ENCODE data around the gene GNAS.

Gene GNAS

GRCh38 chr20:58829531-58829941, 23.0 kb upstream of the GNAS start:
- Histone ChIP-seq H3K27me3 (ENCODE audit: control insufficient read depth in 1 of 2, insufficient read depth in 2 of 2, low read length in 2 of 2) (no peaks in the 10 kb centered on the region), H3K9me3 (ENCODE audit: low read length) (no peaks in the 10 kb centered on the region), H3K4me1 (ENCODE audit: insufficient read depth, low read length) (peaks cover 12% of the 10 kb centered on the region), H3K9ac (ENCODE audit: low read length) (no peak overlapping the region), H3K27ac (ENCODE audit: low read depth, low read length) (no peak overlapping the region), H3K36me3 (ENCODE audit: insufficient read depth, low read length) (no peaks in the 10 kb centered on the region), H3K4me3 (ENCODE audit: low read depth in 1 of 2, low read length in 2 of 2) (peak overlapping the region in 1 of 2 donors; percentile 6)

DNA sequence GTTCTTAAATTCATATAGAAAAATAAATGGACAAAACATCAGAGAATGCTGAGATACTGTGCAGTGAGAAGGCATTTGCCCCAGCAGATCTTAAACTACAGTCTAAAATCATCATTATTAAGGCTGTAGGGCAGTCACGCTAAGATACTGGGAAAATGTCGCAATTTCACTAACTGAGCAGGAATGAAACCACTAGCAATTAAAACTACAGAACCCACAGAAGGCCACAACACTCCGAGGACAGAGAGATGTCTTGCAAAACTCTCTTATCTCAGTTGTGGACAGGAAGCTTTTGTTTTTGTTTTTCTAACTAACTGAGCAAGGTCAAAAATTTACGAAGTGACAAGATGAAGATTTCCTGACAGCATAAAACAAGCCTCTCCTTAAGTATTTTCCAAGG, 20.1 kb upstream of the GNAS start:
- no peak overlapping the region for H3K27ac ChIP-seq (ENCODE audit: low read depth, low read length)
- H3K9ac ChIP-seq (ENCODE audit: low read length), result no peak overlapping the region
- H3K9me3 ChIP-seq (ENCODE audit: low read length), result no peaks in the 10 kb centered on the region
- H3K36me3 ChIP-seq (ENCODE audit: insufficient read depth, low read length), result no peaks in the 10 kb centered on the region
- no peak overlapping the region for H3K4me3 ChIP-seq (ENCODE audit: low read depth in 1 of 2, low read length in 2 of 2)
- peaks cover 12% of the 10 kb centered on the region for H3K4me1 ChIP-seq (ENCODE audit: insufficient read depth, low read length)
- H3K27me3 ChIP-seq (ENCODE audit: control insufficient read depth in 1 of 2, insufficient read depth in 2 of 2, low read length in 2 of 2), result no peaks in the 10 kb centered on the region

DNA sequence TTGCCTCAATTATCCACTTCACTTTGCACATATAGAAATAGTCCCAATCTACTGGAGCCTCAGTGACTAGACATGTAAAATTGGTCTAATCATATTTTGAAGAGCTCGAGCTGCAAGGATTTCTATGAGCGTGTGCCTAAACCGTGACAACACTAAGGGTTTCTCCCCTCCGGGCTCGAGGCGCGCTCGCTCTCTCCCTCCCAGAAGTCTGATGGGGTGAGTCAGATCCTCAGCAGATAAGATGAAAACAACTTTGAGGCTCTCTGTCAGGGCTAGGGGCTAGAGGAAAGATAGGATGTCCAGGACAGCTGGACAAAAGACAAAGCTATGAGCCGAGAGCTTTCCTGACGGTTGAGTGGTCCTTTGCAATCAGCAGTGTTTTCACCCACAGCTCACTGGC, 18.6 kb upstream of the GNAS start:
- Histone ChIP-seq H3K9me3 (ENCODE audit: low read length) (no peaks in the 10 kb centered on the region), H3K4me3 (ENCODE audit: low read depth in 1 of 2, low read length in 2 of 2) (no peak overlapping the region), H3K27ac (ENCODE audit: low read depth, low read length) (no peak overlapping the region), H3K27me3 (ENCODE audit: control insufficient read depth in 1 of 2, insufficient read depth in 2 of 2, low read length in 2 of 2) (no peaks in the 10 kb centered on the region), H3K4me1 (ENCODE audit: insufficient read depth, low read length) (peaks cover 12% of the 10 kb centered on the region), H3K36me3 (ENCODE audit: insufficient read depth, low read length) (no peaks in the 10 kb centered on the region), H3K9ac (ENCODE audit: low read length) (no peak overlapping the region)

DNA sequence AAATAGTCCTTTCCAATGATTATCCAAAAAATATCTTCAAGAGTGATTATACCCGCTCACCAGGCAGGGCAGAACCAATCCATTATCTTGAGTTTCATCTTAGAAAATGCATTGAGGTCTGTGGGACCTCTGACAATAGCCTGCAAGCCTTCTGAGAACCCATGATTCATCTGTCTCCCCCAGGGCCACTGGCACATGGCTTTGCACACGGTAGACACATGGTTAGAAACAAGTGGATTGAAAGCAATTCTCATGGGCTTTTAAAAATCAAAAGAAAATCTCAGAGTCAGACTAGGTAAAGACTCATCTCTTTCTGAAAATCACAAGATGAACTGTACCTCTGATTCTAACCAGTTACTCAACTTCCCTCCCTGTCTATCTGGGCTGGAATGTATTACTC, 17.3 kb upstream of the GNAS start:
- H3K27me3 ChIP-seq (ENCODE audit: control insufficient read depth in 1 of 2, insufficient read depth in 2 of 2, low read length in 2 of 2), result peaks cover 0 to 6% of the 10 kb centered on the region in 2 donors
- no peak overlapping the region for H3K27ac ChIP-seq (ENCODE audit: low read depth, low read length)
- no peak overlapping the region for H3K4me3 ChIP-seq (ENCODE audit: low read depth in 1 of 2, low read length in 2 of 2)
- H3K4me1 ChIP-seq (ENCODE audit: insufficient read depth, low read length), result no peaks in the 10 kb centered on the region
- H3K9me3 ChIP-seq (ENCODE audit: low read length), result no peaks in the 10 kb centered on the region
- no peak overlapping the region for H3K9ac ChIP-seq (ENCODE audit: low read length)
- H3K36me3 ChIP-seq (ENCODE audit: insufficient read depth, low read length), result no peaks in the 10 kb centered on the region

DNA sequence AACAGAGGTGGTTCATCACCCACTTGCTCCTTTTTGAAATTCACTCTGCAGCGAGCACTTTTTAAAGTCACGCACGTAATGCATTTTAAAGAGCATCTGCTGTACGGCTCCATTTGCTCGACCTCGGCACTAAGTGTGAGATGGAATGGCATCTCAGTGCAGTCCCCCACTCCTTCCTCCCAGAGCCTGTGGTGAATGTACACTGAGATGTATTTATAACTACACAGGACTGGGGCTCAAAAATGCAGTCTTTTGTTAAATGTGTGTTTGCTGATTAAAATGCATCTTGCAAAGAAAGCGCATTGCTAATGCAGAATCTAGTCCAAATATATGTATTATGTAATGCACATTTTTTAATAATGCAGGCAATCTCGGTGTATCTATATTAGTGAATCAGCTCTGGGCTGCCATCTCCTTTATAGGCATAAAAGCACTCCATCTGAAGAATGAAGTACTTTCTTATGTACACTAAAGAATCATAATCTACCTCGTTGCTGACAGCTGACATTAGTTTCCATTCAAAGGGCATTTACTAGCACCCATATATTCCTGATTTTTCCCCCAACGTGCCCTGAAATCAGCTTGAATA, 15.8 kb upstream of the GNAS start:
- Histone ChIP-seq H3K27ac (ENCODE audit: low read depth, low read length) (no peak overlapping the region), H3K9me3 (ENCODE audit: low read length) (no peaks in the 10 kb centered on the region), H3K4me3 (ENCODE audit: low read depth in 1 of 2, low read length in 2 of 2) (no peak overlapping the region), H3K9ac (ENCODE audit: low read length) (no peak overlapping the region), H3K36me3 (ENCODE audit: insufficient read depth, low read length) (no peaks in the 10 kb centered on the region), H3K27me3 (ENCODE audit: control insufficient read depth in 1 of 2, insufficient read depth in 2 of 2, low read length in 2 of 2) (peaks cover 0 to 14% of the 10 kb centered on the region in 2 donors), H3K4me1 (ENCODE audit: insufficient read depth, low read length) (no peaks in the 10 kb centered on the region)

DNA sequence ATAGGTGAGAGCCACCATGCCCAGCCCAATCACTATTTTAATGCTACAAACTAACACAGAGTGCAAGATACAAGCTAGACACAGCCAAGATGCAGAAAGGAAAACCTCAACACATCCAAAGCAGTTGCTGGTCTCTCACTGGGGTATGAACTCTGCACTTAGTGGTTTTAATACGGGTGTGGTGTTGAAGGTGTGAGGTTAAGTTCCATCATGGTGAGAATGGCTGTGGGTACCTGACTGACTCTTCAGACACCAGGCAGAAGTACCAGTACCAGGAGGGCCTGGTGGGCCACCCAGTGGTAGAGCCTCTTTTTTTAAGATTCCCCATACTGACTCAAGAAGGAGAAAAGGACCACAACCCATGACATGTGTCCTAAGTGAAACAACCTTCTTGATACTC, 14.8 kb upstream of the GNAS start:
- H3K9me3 ChIP-seq (ENCODE audit: low read length), result no peaks in the 10 kb centered on the region
- no peaks in the 10 kb centered on the region for H3K4me1 ChIP-seq (ENCODE audit: insufficient read depth, low read length)
- peaks cover 0 to 14% of the 10 kb centered on the region in 2 donors for H3K27me3 ChIP-seq (ENCODE audit: control insufficient read depth in 1 of 2, insufficient read depth in 2 of 2, low read length in 2 of 2)
- H3K4me3 ChIP-seq (ENCODE audit: low read depth in 1 of 2, low read length in 2 of 2), result no peak overlapping the region
- H3K9ac ChIP-seq (ENCODE audit: low read length), result no peak overlapping the region
- H3K36me3 ChIP-seq (ENCODE audit: insufficient read depth, low read length), result no peaks in the 10 kb centered on the region
- no peak overlapping the region for H3K27ac ChIP-seq (ENCODE audit: low read depth, low read length)

DNA sequence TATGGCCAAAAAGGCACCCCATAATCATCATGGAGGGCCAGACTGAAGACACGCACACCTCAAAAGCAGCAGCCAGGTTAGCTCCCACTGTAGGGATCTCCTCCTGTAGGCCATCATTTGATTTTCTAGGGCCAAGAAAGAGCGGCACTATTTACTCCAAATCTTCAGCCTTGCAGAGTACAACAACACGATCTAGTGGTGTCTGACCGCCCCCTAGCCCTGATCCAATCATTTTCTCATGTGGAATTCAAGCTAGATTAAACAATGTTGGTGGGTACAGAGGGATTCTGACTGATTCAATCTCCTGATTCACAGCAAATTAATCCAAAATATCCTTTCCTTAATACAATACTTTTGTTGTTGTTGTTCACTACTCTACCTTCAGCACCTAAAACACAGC, 14.3 kb upstream of the GNAS start:
- Histone ChIP-seq H3K9me3 (ENCODE audit: low read length) (no peaks in the 10 kb centered on the region), H3K4me1 (ENCODE audit: insufficient read depth, low read length) (no peaks in the 10 kb centered on the region), H3K27ac (ENCODE audit: low read depth, low read length) (no peak overlapping the region), H3K27me3 (ENCODE audit: control insufficient read depth in 1 of 2, insufficient read depth in 2 of 2, low read length in 2 of 2) (peaks cover 0 to 14% of the 10 kb centered on the region in 2 donors), H3K4me3 (ENCODE audit: low read depth in 1 of 2, low read length in 2 of 2) (no peak overlapping the region), H3K36me3 (ENCODE audit: insufficient read depth, low read length) (no peaks in the 10 kb centered on the region), H3K9ac (ENCODE audit: low read length) (no peak overlapping the region)

GRCh38 chr20:58839474-58839874, 13.0 kb upstream of the GNAS start:
- H3K9ac ChIP-seq (ENCODE audit: low read length), result no peak overlapping the region
- H3K9me3 ChIP-seq (ENCODE audit: low read length), result no peaks in the 10 kb centered on the region
- H3K27me3 ChIP-seq (ENCODE audit: control insufficient read depth in 1 of 2, insufficient read depth in 2 of 2, low read length in 2 of 2), result peaks cover 0 to 14% of the 10 kb centered on the region in 2 donors
- no peak overlapping the region for H3K27ac ChIP-seq (ENCODE audit: low read depth, low read length)
- H3K4me3 ChIP-seq (ENCODE audit: low read depth in 1 of 2, low read length in 2 of 2), result peak overlapping the region in 1 of 2 donors; percentile 35
- H3K36me3 ChIP-seq (ENCODE audit: insufficient read depth, low read length), result no peaks in the 10 kb centered on the region
- no peaks in the 10 kb centered on the region for H3K4me1 ChIP-seq (ENCODE audit: insufficient read depth, low read length)

DNA sequence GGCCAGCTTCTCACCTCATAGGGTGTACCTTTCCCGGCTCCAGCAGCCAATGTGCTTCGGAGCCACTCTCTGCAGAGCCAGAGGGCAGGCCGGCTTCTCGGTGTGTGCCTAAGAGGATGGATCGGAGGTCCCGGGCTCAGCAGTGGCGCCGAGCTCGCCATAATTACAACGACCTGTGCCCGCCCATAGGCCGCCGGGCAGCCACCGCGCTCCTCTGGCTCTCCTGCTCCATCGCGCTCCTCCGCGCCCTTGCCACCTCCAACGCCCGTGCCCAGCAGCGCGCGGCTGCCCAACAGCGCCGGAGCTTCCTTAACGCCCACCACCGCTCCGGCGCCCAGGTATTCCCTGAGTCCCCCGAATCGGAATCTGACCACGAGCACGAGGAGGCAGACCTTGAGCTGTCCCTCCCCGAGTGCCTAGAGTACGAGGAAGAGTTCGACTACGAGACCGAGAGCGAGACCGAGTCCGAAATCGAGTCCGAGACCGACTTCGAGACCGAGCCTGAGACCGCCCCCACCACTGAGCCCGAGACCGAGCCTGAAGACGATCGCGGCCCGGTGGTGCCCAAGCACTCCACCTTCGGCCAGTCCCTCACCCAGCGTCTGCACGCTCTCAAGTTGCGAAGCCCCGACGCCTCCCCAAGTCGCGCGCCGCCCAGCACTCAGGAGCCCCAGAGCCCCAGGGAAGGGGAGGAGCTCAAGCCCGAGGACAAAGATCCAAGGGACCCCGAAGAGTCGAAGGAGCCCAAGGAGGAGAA, 12.3 kb upstream of the GNAS start:
- Histone ChIP-seq H3K4me3 (ENCODE audit: low read depth in 1 of 2, low read length in 2 of 2) (peak overlapping the region in 1 of 2 donors; percentile 35), H3K27me3 (ENCODE audit: control insufficient read depth in 1 of 2, insufficient read depth in 2 of 2, low read length in 2 of 2) (peaks cover 0 to 14% of the 10 kb centered on the region in 2 donors), H3K9ac (ENCODE audit: low read length) (no peak overlapping the region), H3K36me3 (ENCODE audit: insufficient read depth, low read length) (no peaks in the 10 kb centered on the region), H3K27ac (ENCODE audit: low read depth, low read length) (no peak overlapping the region), H3K4me1 (ENCODE audit: insufficient read depth, low read length) (no peaks in the 10 kb centered on the region), H3K9me3 (ENCODE audit: low read length) (no peaks in the 10 kb centered on the region)

- H3K9me3 ChIP-seq (ENCODE audit: low read length), result no peaks in the 10 kb centered on the region
- no peaks in the 10 kb centered on the region for H3K4me1 ChIP-seq (ENCODE audit: insufficient read depth, low read length)
- H3K36me3 ChIP-seq (ENCODE audit: insufficient read depth, low read length), result no peaks in the 10 kb centered on the region
- no peak overlapping the region for H3K4me3 ChIP-seq (ENCODE audit: low read depth in 1 of 2, low read length in 2 of 2)
- no peak overlapping the region for H3K9ac ChIP-seq (ENCODE audit: low read length)
- no peak overlapping the region for H3K27ac ChIP-seq (ENCODE audit: low read depth, low read length)
- H3K27me3 ChIP-seq (ENCODE audit: control insufficient read depth in 1 of 2, insufficient read depth in 2 of 2, low read length in 2 of 2), result peaks cover 0 to 14% of the 10 kb centered on the region in 2 donors
These were observed 11.5 kb upstream of the GNAS start for GRCh38 chr20:58840816-58841538.

GRCh38 chr20:58841539-58842264, 10.8 kb upstream of the GNAS start:
- Histone ChIP-seq H3K27me3 (ENCODE audit: control insufficient read depth in 1 of 2, insufficient read depth in 2 of 2, low read length in 2 of 2) (peaks cover 0 to 14% of the 10 kb centered on the region in 2 donors), H3K36me3 (ENCODE audit: insufficient read depth, low read length) (no peaks in the 10 kb centered on the region), H3K9me3 (ENCODE audit: low read length) (no peaks in the 10 kb centered on the region), H3K9ac (ENCODE audit: low read length) (no peak overlapping the region), H3K27ac (ENCODE audit: low read depth, low read length) (no peak overlapping the region), H3K4me3 (ENCODE audit: low read depth in 1 of 2, low read length in 2 of 2) (no peak overlapping the region), H3K4me1 (ENCODE audit: insufficient read depth, low read length) (no peaks in the 10 kb centered on the region)
